ENCODE data around the gene HTRA3.
"Not testable (repeated sequence)": the region's sequence is repeated elsewhere in the genome, so short reads cannot be mapped to it uniquely, and the experiment has no call there.

The HTRA3 gene

DNA sequence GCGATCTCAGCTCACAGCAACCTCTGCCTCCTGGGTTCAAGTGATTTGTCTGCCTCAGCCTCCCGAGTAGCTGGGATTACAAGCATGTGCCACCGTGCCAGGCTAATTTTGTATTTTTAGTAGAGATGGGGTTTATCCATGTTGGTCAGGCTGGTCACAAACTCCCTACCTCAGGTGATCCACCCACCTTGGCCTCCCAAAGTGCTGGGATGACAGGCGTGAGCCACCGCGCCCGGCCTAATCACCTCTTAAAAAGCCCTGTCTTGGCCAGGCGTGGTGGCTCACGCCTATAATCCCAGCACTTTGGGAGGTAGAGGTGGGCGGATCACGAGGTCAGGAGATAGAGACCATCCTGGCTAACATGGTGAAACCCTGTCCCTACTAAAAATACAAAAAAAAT lies 79.7 kb downstream of the HTRA3 start:
- DNase-seq = not testable (repeated sequence)

DNA sequence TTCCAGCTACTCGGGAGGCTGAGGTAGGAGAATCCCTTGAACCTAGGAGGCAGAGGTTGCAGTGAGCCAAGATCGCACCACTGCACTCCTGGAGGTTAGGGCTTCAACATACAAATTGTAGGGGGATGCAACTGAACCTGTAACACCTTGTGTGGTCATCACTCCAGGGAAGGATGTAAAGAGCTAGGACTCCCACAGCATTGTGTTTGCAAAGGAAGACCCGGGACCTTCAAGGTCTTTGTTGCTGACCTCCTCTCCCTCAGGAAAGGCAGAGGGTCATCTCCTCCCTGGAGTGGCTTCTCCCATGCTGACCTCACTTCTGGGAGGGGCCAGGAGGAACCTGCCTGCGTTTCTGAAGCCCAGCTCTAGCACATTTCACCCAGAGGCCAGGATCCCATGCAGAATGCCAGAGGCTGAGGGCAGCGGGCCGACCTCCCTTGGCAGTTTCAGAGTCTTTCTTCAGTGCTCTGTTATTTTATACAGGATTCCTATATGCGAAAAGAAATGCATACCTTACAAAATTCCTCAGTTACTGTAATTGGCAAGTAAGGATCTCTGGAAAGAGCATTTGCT lies 80.2 kb downstream of the HTRA3 start:
- DNase-seq = no peak

DNA sequence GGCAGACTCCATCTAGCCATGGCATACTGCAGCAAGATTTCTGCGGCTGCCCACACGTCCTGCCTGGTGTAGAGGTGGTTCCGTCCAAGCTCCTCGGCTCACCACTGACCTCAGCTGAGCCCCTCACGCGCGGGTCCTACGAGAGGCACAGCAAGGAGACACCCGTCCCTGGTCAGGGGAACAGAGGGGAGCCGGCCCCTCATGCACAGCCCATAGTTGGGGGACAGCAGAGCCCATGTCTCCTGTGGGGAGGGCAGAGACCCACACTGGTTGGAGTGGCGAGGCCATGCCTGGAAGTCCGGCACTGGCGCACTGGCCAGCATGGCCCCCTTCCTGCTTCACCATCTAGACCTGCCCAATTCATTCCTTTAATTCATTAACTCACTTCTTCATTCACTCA lies 80.8 kb downstream of the HTRA3 start:
- DNase-seq = no peak

DNA sequence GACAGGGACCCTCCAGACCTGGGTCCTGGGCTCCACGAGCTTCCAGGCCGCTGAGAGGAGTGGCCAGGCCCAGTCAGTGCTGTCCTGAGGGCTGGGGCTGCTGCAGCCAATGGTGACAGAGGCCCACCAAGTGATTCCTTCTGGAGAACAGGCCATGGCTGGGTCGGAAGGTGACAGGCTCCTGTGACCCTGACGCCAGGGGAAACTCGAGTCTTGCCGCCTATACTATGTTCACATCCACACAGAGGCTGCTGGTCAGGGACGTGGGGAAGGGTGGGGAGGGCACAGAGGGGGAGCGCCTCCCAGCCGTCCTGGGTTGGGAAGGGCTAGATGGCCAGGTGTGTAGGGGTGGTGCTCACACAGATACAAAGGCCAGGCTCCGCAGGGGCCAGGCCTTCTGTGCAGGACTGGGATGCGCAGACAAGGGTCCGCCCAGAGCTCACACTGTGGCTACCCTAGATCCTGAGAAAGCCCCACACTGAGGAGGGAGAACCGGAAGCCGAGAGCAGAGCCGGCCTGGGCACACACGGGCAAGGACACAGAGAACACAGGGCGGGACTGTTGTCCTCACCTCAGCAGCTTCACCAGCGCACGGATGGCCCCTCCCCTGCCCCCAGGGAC lies 81.4 kb downstream of the HTRA3 start:
- DNase-seq = no peak

DNA sequence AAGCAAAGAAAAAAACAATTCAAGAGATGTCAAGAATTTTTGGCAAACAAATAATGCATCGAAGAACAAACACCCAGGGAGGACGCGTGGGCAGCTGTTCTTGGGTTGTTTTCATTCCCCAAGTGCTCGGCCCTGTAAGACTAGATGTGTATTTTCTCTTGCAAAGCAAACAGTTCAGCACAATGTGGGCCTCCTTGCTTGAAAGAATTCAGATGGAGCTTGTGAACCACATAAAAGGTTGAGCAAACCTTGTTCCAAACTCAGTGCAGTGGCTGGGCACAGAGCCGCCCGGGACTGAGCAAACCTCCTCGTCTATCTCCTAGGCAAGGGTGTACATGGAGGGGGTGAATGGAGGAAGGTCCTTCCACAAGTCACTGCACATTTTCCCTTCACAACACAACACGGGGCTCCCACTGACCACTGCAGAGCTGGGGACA lies 82.4 kb downstream of the HTRA3 start:
- DNase-seq = no peak

DNA sequence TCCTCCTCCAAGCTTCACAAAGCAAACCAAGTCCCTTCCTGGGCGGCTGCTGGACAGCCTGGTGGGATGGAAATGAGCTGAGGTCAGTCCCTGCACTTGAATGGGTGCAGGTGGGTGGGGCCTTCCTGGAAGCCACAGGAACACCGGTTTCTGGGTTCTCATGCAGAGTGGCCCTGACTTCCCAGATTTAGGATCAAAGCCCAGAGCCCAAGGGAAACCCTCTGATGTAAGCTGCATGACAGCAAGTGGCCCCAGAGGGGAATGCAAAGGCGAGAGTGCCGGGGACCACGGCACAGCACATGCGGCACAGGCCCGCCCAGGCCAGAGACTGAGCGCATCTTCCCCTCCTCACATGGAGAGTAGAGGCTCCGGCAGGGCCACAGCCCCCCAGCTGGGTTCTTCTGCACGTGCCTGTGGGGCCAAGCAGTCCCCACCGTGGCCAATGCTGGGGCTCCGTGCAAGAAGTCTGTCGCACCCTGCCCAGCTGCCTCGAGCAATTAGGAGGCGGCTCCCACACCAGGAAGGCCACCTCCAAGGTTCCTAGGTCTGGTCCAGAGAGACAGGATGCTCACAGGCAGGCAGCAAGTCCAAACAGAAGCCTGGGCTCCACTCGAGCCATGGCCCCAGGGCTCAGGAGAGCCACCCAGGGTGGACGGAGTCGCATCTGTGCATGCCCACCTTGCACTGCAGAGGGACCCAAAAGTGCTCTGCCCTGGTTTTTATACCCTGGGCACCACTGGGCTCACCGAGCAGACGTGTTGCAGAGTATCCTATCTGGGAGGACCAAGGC lies 83.0 kb downstream of the HTRA3 start:
- DNase-seq = no peak

DNA sequence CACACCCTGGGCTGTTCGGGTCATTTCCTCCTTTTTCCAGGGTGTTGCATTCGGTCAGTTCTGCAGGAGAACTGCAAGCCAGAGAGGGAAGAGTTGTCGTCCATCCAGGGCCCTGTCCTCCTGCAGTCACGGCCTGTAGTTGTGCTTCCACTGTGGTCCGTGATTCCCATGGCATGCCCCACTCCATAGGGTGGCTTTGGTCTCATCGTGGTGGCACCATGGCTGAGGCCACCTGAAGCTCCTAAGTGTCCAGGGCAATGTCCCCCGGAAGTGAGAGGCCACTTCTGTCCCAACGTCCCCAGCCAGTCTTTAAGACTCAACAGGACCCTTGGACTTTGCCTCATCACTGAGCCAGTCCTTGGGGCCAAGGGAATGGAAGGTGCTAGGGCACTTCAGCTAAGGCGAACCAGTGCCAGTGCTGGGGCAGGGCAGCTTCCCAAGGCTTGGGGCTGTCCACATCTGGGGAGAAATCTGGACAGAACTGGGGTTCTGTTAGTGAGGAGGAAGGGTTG lies 83.7 kb downstream of the HTRA3 start:
- no peak for DNase-seq

DNA sequence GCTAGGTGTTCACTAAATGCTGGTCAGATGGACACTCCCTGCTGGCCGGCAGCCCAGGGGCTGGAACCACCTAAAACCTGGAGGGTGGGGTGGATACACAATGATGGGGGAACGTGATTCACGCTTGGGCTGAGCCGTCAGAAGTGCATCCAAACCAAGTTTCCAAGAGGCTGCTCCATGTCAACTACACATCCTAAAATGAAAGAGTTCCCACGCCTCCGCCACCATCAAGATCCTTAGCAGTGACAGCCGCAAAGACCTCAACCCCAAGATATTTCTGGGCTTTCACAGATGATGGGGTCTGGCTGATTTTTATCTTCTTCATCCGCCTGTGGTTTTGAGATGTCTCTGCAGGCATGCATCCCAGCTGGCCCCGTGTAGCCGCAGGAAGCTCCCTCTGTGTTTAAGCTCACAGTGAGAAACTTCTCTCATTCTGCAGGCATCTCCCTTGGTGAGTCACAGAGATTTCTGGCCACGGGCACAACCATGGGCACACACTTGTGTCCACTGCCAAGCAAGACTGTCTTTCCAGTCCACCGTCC lies 84.4 kb downstream of the HTRA3 start:
- DNase-seq = no peak

DNA sequence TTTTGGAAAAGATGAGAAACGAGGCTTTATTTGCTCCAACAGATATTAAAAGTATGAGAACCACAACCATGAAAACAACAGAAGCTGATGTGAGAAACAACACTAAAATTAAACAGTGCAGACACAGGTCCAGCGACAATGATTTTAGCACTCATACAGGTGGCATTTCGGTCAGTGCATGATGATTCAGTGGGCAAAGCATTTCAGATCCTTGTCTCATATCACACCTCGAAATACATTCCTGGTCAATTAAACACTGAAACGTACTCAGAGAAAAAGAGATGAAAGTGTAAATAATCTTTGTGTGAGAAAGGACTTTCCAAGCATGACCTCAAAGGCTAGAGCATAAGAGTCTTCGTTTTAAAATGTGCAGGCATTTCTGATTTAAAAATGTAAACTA lies 85.8 kb downstream of the HTRA3 start:
- no peak for DNase-seq

DNA sequence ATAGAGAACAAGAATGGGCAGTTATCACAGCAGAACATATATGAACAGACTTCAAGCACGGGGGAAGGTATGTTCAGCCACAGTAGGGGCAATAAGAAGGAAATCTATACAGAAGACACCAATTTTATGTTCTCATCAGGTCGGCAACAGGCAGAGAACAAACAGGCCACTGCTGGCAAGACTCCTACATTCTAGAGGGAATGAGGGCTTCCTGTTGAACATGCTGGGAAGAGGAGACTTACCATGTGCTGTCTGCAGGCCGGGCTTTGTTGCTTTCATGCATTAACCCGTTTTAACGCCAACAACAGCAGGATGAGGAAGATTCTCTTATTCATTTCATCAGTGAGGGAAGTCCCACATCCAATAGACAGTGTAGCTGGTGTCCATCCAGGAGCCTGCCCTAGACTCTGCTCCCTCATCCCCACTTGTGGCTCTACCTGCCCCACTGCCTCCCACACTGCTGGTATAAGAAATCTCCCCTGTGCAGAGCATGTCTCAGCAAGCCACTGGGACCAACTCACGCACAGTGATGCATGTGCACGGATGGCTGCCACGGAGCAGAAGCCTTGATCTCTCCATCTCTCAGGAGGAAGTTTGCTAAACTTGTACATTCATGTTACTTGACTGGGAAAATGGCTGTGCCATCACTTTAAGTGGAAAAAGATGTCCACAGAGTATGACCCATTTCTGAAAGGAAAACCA lies 86.5 kb downstream of the HTRA3 start:
- no peak for DNase-seq

All from NCI-H524 treated with DMSO at 0.1 percent for 48 hours (cell line).